Neutrophil (primary cell): ENCODE measurements around the gene FAM107A.
A peak's percentile ranks its signal among the peaks of the same experiment; 100 is the strongest.

ENCODE experiments used
- H3K27ac ChIP-seq: fragments of 200-600 bp; sonication (generic); 2 replicates; pipeline ENCODE4 v1.5.1; 2016; ENCODE audit warnings: mild to moderate bottlenecking, moderate library complexity
- H3K27me3 ChIP-seq: fragments of 200-600 bp; sonication (generic); 2 replicates; pipeline ENCODE4 v1.6.0; 2016; ENCODE audit warnings: mild to moderate bottlenecking
- H3K36me3 ChIP-seq: fragments of 200-600 bp; sonication (generic); 2 replicates; pipeline ENCODE4 v1.5.1; 2017
- H3K4me1 ChIP-seq, 2 experiments: fragments of 200-600 bp in 1 of 2; sonication (generic) in 1 of 2; 1 replicate in 1 of 2; 2 replicates in 1 of 2; pipeline versions ENCODE4 v1.5.1 to v1.6.1; 2013 to 2016; ENCODE audit warnings: low read depth in 1 of 2, low read length in 1 of 2, mild to moderate bottlenecking in 1 of 2, moderate library complexity in 1 of 2; ENCODE audit not compliant: control insufficient read depth in 1 of 2, insufficient read depth in 1 of 2
- H3K4me3 ChIP-seq, 2 experiments: fragments of 200-600 bp in 1 of 2; sonication (generic) in 1 of 2; 1 replicate in 1 of 2; 2 replicates in 1 of 2; pipeline ENCODE4 v1.5.1; 2013 to 2016; ENCODE audit warnings: low read depth in 1 of 2, low read length in 1 of 2, mild to moderate bottlenecking in 1 of 2, moderate library complexity in 1 of 2
- H3K9me3 ChIP-seq: fragments of 200-600 bp; sonication (generic); 2 replicates; pipeline ENCODE4 v1.5.1; 2016
- TF ChIP-seq, protein P1 (sequence below): fragments of 200-600 bp; sonication (generic); IDR thresholded peaks from 2 replicates; pipeline ENCODE4 v1.5.1; 2016; ENCODE audit warnings: antibody characterized with exemption

Gene FAM107A

DNA sequence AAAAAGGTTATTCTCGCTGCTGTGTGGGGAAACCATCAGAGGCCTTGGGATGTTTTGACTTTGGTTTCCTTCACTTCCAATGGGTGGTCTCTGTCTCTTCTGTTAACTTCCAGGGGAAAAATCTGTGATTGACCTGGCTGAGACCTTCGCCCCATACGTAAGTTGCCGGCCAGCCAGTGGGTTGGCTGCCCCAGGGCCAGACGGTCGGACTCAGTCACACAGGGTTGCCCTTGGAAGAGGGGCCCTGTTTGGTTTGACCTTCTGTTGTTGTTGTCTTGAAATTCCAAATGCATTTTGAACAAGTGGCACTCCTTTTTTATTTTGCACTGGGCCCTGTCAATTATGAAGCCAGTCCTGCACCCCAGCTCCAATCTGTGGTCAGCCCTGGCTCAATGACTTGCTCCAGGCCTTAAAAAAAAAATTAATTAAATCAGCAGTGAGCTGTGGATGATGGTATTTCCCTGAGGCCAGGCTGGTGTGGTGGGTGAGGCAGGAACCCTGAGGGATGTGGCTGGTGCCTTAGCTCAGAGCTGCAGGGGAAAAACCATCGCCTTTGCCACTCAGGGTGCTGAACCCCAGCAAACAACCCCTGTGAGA is 4.5 kb downstream of the FAM107A start:
- H3K4me3 ChIP-seq = no peak overlapping the region
- no peak overlapping the region for H3K27ac ChIP-seq
- H3K36me3 ChIP-seq = no peaks in the 10 kb centered on the region
- TF ChIP-seq, protein P1, sequence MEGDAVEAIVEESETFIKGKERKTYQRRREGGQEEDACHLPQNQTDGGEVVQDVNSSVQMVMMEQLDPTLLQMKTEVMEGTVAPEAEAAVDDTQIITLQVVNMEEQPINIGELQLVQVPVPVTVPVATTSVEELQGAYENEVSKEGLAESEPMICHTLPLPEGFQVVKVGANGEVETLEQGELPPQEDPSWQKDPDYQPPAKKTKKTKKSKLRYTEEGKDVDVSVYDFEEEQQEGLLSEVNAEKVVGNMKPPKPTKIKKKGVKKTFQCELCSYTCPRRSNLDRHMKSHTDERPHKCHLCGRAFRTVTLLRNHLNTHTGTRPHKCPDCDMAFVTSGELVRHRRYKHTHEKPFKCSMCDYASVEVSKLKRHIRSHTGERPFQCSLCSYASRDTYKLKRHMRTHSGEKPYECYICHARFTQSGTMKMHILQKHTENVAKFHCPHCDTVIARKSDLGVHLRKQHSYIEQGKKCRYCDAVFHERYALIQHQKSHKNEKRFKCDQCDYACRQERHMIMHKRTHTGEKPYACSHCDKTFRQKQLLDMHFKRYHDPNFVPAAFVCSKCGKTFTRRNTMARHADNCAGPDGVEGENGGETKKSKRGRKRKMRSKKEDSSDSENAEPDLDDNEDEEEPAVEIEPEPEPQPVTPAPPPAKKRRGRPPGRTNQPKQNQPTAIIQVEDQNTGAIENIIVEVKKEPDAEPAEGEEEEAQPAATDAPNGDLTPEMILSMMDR = no peak
- no peaks in the 10 kb centered on the region for H3K4me1 ChIP-seq
- H3K27me3 ChIP-seq = peaks cover 23% of the 10 kb centered on the region
- no peaks in the 10 kb centered on the region for H3K9me3 ChIP-seq

- Histone ChIP-seq H3K27me3 (peaks cover 17% of the 10 kb centered on the region), H3K9me3 (no peaks in the 10 kb centered on the region), H3K4me1 (no peaks in the 10 kb centered on the region), H3K27ac (no peak overlapping the region), H3K4me3 (no peak overlapping the region), H3K36me3 (no peaks in the 10 kb centered on the region)
- TF ChIP-seq, protein P1 = no peak
These were observed 5.1 kb downstream of the FAM107A start for GRCh38 chr3:58572013-58572633.

- Histone ChIP-seq H3K9me3 (no peaks in the 10 kb centered on the region), H3K27me3 (peaks cover 5% of the 10 kb centered on the region), H3K4me3 (no peak overlapping the region), H3K4me1 (no peaks in the 10 kb centered on the region), H3K27ac (no peak overlapping the region), H3K36me3 (no peaks in the 10 kb centered on the region)
- TF ChIP-seq, protein P1 = no peak
These were observed 6.3 kb downstream of the FAM107A start for GRCh38 chr3:58570851-58571250.

DNA sequence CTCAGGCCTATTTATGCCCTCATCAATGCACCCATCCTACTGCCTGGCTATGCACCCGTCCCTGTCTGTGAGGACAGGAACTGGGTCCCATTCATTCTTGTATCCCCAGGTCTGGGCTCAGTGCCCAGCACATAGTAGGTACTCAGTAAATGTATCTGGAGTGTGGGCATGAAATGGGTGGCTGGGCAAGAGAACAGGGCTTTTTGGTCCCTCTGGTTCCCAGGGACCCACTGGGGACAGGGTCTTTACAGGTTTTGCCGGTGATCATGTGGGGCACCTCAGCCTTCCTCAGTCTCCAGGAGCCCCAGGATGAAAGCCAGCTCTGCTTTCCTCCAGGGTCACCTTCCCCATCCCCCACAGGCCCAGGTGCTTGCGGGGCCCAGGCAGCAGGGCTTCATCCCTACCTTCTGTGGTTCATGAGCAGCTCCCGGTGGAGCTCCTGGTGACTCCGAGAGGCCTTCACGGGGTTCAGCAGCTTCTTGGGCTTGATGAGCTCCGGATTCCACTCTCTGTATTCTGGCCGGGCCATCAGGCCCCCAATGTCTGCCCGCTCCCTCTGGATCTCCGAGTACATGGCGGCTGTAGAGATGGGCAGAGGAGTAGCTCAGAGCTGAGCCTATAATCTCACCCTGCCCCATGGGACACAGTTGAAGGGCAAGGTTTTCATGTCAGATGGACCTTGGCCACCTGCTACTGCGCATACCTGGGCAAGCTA is 7.7 kb downstream of the FAM107A start:
- H3K27ac ChIP-seq = no peak overlapping the region
- TF ChIP-seq, protein P1 = no peak
- no peaks in the 10 kb centered on the region for H3K9me3 ChIP-seq
- H3K4me1 ChIP-seq = no peaks in the 10 kb centered on the region
- H3K36me3 ChIP-seq = no peaks in the 10 kb centered on the region
- H3K4me3 ChIP-seq = no peak overlapping the region
- H3K27me3 ChIP-seq = no peaks in the 10 kb centered on the region

DNA sequence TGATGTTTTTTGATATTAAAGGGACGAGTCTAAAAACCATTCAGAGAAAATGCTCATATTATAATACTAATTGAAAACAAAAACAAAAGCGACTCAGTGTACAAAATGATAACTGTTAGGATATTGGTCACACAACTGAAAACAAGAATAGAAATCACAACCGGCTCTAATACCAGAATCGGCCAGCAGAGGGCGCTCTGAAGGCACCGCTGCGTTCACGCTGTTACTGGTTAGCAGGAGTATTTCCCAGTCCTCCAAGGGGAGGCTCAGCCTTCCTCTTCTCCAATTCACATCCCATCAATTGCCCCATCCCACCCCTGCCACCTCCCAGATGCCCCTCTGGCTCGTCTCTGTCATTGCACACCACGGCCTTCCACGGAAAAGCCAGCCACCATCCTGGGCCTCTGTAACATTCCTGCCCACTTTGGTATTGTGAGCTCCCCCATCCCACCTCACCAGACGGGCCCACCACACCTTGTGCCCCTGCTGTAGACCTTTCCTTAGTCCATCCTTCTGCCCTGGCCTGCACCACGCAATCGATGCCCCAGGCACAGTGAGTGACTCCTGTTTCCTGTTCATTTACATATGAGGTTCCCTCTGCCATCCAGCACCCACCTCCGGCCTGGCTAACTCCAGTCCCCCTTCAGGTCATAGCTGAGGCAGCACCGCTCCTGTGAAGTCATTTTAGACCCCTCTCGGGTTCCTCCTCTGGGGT is 8.5 kb downstream of the FAM107A start:
- no peaks in the 10 kb centered on the region for H3K4me1 ChIP-seq
- H3K27me3 ChIP-seq = no peaks in the 10 kb centered on the region
- H3K36me3 ChIP-seq = no peaks in the 10 kb centered on the region
- no peak overlapping the region for H3K4me3 ChIP-seq
- no peak overlapping the region for H3K27ac ChIP-seq
- TF ChIP-seq, protein P1 = peak; percentile 78
- no peaks in the 10 kb centered on the region for H3K9me3 ChIP-seq
